HG02981 (cell line): Measurements from ENCODE around the gene TMEM14A.

Experiments used
- ATAC-seq: cut with Tn5 transposase; IDR thresholded peaks from one replicate; pipeline ENCODE4 v1.9.1; 2021; ENCODE audit warnings: mild to moderate bottlenecking, moderate library complexity; ENCODE audit not compliant: unreplicated experiment

The TMEM14A gene

GRCh38 chr6:52733172-52733571 lies 62.3 kb downstream of the TMEM14A start:
- ATAC-seq, result no peak

GRCh38 chr6:52734072-52734471 lies 63.2 kb downstream of the TMEM14A start:
- no peak for ATAC-seq

DNA sequence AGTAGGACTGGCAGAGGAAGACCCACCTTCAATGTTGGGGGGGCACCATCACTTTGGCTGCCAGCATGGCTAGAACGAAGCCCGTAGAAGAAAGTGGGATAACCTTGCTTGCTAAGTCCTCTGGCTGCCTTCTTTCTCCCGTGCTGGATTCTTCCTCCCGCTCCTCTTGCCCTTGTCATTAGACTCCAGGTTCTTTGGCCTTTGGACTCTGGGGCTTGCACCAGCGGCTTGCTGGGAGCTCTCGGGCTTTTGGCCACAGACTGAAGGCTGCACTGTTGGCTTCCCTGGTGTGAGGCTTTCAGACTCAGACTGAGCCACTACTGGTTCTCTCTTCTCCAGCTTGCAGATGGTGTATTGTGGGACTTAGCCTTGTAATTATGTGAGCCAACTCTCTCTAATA lies 64.2 kb downstream of the TMEM14A start:
- ATAC-seq, result no peak

DNA sequence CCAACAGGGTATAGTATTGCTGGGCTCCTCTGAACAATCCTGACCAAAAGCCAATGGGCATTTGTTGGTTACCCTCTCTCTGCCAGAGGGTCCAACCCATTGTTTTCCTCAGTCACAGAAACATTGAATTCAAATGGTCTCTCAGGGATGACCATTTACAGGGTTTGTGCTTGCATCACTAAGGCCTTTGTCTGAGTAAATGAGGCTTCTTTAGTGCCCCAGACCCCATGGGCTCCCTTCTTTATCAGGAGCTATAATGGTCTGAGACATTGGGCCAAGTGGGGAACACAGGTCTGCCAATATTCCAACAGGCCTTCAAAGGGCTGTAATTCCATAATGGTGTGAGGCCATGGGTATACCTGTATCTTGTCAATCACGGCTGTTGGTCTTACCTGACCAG lies 65.2 kb downstream of the TMEM14A start:
- ATAC-seq, result no peak
